HL-60/S4 treated with phorbol 12-myristate 13-acetate at 8.2 ng/mL for 4 days and 3 days (cell line): ENCODE measurements around the gene RPRM.
"Not testable (repeated sequence)": the region's sequence is repeated elsewhere in the genome, so short reads cannot be mapped to it uniquely, and the experiment has no call there.

Experiments
- in situ Hi-C: fragments of 300-500 bp; cut with MboI; formaldehyde crosslinking; loops from 2 replicates; pipeline ENCODE4 v1.15.0; 2022; ENCODE audit warnings: low sequenced_read_pairs

The RPRM gene

GRCh38 chr2:153461453-153461852 lies 17.1 kb downstream of the RPRM start:
- in situ Hi-C loops, result no loop called here

GRCh38 chr2:153455861-153456260 lies 22.7 kb downstream of the RPRM start:
- in situ Hi-C loops, result no loop called here

GRCh38 chr2:153455403-153455802 lies 23.2 kb downstream of the RPRM start:
- in situ Hi-C loops, result no loop called here

GRCh38 chr2:153451611-153452010 lies 27.0 kb downstream of the RPRM start:
- in situ Hi-C loops, result no loop called here

- in situ Hi-C loops, result no loop called here
Measured at GRCh38 chr2:153443106-153443505, 35.5 kb downstream of the RPRM start.

- in situ Hi-C loops, result not testable (repeated sequence)
Measured at GRCh38 chr2:153442616-153443015, 35.9 kb downstream of the RPRM start.

- in situ Hi-C loops, result not testable (repeated sequence)
Measured at GRCh38 chr2:153440090-153440489, 38.5 kb downstream of the RPRM start.

- in situ Hi-C loops, result no loop called here
Measured at GRCh38 chr2:153433403-153433802, 45.2 kb downstream of the RPRM start.

GRCh38 chr2:153432381-153432780 lies 46.2 kb downstream of the RPRM start:
- in situ Hi-C loops, result no loop called here

- in situ Hi-C loops, result no loop called here
Measured at GRCh38 chr2:153431114-153431513, 47.4 kb downstream of the RPRM start.
